ENCODE measurements around the gene NFYC.

Gene NFYC

DNA sequence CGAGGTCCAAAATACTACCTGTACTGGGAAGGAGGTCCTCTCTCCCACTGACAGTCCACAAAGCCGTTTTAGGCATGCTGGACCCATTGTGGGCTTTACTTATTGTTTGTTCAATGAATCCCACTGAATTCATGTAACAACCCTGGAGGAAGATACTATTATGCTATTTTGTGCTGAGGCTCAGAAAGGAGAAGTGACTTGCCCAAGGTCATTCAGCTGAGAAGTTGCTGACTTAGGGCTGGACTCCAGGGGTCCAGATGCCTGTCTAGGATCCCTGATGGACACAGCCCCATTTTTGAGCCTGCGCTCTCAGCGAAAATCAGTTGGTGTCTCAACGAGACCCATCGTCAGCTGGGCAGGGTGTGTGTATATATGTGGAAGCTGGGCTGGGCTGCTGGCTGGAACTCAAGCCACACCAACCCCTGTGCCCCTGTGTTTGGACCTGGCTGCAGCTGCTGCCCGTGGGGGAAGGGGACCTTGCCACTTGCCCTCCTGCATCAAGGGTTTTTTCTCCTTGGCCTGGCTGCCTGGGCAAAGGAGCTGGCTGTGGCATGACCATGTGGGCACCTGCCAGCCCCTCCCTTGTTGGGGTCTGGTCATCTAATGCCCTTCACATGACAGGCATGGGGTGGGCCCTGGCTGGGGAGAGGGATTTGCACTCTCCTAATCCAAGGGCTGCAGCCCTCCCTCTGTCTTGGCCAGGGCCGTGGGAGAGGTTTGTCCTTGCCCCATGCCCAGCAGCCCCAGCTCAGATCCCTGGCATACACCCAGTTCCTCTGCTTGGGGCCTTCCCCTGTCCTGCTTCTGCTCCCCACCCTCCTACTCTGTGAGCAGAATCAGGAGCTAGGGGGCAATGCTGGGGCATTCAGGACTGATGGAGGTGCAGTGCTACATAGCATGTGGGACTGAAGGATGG, 107.1 kb downstream of the NFYC start:
- no peak for DNase-seq

DNA sequence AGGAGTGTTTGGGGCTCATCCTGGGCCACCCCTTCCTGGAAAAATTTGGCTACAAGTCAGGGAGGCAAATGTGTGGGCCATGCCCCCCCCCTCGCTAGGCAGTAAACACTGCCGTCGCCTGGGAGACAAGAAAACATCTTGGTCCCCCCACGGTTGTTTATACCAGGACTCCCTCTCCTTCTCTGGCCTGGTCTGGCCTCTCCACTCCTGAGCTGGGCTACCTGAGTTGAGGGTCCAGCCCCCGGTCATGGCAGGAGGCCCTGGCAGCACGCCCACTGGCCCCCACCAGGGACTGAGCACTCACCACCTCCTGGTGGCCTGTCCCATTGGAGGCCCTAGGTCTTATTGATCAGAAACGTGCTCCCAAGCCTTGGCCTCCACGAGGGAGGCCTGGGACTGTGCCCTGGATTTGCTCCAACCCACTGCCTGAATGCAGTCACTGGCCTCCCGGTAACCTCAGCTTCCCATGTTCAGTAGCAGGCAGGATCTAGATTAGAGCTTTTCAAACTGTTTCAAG, 107.9 kb downstream of the NFYC start:
- no peak for DNase-seq

DNA sequence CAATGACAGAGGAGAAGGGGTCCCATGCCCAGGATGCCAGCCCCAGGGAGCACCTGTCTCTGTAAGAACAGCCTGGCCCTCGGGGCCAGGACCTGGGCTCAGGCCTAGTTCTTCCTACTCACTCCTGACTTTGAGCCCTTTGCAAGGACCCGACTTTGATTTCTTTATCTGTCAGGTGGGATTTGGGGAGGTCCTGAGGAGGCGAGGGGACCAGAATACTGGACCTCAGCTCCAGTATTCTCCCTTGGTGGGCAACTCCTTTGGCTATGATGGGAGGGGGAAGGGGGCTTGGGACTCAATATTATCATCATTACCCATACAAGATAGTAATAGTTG, 110.2 kb downstream of the NFYC start:
- DNase-seq = no peak

DNA sequence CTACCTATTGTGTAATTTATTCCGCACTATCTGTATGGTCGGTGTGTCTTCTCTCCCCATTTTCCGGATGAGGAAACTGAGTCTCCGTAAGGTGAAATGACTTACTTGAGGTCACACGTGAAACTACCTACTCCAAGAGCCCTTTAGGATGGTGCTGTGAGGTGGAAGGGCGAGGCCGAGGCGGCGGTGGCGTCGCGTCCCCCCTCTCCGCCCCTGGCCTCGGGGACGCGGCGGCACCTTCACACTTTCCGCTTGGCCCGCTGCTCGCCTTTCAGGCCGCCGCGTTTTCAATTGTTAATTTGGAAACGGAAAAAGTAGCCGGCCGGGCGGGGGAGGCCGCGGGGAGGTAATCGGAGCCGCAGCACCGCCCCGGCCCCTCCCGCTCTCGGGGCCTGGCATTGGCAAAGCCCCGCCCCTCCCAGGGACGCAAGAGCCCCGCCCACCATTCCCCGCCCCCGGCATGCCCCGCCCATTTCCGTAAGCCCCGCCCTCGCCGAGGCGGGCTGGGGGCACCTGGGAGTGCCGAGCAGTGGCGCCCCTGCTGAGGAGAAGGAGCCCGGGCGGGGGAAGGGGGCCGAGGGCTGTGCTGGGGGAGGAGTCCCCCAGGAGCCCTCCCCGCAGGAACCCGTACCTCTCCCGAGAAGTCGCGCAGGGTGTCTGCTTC, 110.7 kb downstream of the NFYC start:
- peak; percentile 80 to 83 for DNase-seq

DNA sequence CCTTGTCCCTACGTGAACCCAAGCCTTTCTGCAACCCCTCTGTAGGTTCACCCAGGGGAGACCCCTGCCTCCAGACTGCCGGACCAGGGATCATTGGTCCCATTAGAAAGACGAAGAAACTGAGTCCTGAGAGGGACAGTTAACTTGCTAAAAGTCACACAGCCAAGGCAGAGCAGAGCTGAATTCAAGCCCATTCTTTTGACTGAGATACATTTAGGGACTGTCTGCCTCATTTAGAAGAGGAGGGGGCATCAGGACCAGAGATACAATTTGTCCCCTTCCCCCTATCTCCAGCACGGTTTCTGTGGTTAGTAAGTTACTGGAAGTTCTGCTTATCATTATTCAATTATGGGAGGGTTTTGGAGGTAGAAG, 111.2 kb downstream of the NFYC start:
- no peak for DNase-seq

DNA sequence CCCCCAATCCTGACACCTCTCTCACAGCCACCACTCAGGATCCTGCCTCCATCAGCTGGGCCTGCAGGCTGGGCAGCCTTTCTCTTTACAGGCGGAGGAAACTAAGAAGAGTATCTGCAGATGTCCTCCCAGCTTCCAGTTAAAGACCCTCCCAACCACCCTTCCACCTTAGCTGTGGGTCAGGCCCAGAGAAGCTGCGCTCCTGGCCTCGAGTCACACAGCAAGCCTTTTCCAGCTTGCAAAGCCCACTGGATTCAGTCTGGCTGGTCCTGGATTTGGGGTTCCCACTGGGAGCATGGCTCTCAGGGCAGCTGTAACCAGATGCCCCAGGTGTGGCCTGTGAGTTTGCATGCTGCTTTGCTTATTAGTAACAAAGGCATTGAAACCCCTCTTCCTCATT, 111.9 kb downstream of the NFYC start:
- DNase-seq = no peak

DNA sequence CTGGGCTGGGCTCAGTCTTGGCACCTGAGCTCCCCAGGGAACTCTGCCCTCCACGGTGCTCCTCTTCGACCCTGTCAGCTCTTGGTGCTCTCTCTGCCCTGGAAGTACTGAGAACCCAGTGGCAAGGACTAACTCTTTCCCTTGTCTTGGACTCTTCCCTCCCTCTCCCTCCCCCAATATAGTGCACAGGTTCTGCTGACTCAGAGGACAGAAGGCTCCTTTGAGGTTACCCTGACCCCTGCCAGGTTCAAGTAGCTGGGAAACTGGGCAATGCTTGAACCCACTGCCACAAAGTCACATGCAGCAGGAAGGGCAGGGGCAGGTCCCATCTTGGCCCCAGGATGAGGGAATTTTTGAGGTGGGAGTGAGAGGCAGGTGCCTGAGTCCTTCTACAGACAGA, 112.4 kb downstream of the NFYC start:
- DNase-seq = no peak

DNA sequence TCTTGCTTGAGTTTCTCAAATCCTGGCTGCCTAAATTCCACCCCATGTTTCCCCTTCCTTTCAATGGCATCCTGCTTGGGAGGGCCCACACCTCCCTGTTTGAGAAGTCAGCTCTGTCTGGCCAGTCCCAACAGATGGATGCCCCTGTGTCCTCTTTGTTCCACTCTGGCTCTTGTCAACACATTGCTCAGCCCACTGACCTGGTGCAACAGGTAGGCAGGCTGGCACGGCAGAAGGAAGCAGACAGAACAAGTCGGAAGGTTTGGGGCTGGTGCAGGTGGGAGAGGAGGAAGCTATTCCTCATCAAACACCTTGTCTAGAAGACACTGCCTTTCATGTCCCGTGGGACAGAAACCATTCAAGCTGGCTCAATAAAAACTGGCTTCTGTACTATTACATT, 114.7 kb downstream of the NFYC start:
- no peak for DNase-seq

DNA sequence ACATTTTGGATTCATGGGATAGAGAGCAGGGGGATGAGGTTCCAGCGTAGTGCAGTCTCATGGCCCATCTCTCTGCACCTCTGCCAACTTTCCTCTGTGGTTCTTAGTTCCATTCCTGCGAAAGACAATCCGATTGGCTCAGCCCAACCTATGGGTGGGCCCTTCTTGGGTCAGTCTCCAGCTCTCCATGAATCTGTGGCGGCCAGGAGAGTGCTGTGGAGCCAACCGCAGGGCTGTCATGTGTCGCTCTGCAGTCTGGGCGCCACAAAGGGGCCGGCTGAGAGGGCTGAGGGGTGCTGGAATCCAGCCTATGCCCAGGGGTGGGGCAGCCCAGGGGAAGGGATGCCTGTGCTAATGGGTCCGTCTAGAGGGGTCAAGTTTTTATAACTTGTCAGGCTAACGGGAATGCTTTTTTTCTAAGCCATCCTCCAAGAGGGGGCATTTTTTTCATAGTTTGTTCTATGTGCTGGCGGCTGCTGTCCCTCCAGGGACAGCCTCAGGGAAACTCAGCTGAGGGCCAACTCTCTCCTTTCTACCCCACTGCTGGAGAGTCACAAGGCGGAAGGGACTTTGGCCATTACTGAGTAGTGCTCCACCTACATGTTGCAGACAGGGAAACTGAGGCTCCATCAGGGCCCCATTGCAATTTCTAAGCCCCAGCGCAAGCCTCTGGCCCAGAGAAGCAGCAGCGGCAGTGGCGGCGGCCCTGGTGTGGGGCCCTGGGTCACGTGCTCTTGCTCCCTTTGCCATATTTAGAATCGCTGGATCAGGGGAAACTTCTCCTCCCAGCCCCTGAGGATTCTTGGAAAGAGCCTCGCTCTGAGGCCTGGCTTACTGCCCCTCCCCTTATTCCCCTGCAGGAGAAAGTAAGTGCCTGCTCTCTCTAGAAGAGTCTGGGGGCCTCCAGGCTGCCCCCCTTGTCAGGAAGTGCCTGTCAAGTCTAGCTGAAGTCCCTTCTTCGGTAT, 115.5 kb downstream of the NFYC start:
- DNase-seq = no peak

DNA sequence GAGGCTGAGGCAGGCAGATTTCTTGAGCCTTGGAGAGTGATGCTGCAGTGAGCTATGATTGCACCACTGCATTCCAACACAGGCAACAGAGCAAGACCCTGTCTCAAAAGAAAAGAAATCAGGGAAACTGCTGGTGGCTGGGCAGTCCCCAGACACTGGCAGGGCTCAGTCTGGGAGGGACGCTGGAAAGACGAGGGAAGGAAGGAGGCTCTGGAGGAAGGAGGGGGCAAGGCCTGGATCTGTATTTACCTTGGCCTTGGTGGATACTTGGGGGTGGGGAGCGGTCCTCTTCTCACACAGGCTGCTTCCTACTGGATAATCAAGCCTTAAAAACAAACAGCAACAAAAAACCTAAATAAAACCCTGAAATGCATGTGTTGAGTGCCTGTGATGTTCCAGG, 116.5 kb downstream of the NFYC start:
- DNase-seq = no peak

DNA sequence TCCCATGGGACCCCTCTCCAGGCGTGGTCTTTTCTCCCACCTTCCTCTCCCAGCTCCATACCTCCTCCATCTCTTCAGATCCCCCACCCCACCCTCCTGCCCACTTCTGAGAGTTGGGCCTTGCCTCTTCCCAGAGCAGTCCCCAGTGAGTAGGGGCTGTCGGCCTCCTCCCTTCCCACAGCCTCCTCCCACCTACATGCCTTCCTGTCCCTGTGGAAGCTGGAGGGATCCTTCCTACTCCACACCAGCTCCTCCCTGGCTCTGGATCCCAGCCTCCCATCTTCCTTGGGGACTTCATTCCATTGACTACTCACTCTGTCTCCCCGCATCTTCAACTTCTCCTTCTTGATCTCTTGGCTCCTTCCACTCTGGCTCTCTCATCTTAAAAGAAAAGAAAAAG, 116.9 kb downstream of the NFYC start:
- DNase-seq = no peak

DNA sequence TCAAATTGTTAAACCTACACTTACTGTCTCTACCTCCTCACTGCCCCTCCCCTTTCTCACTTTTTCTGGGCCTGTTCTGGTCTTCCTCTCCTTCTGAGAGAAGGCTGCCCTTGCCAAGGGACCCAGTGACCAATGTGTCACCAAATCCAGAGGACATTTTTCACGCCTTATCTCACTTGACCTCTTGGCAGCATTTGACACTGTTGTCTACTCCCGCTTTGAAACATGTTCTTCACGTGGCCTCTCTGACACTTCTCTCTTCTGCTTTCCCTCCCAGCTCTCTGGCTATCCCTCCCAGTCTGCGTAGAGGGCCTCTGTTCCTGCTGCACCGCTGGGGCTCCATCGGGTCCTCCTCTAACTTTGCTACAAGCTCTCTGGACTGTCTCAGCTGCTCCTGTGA, 117.4 kb downstream of the NFYC start:
- no peak for DNase-seq

DNA sequence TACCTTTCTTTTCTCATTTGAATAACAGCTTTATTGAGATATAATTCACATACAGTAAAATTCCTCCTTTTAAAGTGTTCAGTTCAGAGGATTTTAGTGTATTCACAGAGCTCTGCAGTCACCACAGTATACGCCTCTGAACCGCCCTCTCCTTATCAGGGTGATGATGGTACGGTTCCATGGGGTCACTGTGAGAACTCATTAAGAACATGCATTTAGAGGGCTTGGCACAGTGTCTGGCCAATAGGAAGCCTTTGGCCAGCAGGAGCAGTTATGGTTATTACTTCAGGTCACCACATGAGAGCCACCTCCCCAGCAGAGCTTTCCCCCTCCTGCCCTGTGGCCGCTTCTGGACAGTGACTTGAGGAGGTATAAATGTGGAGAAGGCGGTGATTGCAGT, 119.4 kb downstream of the NFYC start:
- no peak for DNase-seq

DNA sequence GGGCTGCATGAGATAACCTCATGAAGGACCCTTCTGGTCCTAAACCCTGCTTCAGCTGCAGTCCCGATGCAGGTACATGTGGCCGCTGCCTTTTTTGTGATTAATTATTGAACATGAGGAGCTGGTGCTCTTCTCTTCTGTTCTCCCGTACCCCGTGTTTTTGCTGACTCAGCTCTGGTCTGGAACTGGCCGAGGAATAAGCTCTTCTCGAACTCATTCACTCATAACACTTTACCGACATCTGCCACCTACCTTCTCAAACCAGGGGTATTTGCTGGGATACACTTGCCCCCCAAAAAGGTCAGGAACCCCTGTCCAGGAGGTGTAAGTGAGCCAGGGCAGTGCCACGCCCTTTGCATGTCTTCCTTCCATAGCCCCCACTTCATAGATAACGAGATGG, 123.9 kb downstream of the NFYC start:
- DNase-seq = no peak

DNA sequence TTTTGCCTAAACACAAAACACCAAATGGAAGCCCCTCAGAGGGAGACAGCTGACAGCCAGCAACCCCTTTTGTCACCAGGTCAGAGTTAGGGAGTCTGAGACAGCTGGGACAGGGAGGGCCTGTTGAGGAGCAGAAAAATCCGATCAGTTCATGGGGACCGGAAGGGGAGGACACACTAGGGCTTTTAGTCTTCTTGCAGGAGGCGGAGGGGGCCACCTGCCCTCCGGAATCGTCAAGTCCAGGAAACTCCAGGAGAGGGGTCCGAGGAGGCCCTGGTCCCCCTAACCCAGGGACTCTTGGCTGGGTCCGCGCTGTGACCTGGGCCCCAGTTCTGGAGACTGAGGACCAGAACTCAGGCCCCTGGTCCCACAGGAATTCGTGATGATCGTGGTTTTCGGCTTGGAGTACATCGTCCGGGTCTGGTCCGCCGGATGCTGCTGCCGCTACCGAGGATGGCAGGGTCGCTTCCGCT, 126.3 kb downstream of the NFYC start:
- DNase-seq = no peak

DNA sequence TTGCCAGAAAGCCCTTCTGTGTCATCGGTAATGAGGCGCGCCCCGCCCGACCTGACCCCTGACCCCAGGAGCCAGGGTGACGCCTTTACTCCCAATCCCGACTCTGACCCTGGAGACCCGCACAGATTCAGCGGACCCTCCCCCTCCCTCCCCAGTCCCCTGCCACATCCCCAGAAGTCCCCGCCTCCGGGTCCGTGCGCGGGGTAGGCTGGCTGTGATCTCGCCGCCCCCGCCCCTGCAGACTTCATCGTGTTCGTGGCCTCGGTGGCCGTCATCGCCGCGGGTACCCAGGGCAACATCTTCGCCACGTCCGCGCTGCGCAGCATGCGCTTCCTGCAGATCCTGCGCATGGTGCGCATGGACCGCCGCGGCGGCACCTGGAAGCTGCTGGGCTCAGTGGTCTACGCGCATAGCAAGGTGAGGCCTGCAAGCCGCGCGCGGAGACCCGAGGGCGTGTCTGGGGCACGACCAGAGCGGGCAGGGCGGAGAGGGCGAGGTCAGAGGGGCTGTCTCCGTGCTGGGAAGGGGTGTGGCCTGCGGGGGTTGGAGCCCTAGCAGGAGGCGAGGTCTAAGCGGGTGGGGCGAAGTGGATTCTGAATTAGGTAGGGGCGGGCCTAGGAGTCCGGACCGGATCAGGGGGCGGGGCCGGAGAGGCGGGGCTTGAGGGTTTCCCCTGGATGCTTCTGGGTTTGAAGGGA, 126.9 kb downstream of the NFYC start:
- peak; percentile 79 to 82 for DNase-seq

DNA sequence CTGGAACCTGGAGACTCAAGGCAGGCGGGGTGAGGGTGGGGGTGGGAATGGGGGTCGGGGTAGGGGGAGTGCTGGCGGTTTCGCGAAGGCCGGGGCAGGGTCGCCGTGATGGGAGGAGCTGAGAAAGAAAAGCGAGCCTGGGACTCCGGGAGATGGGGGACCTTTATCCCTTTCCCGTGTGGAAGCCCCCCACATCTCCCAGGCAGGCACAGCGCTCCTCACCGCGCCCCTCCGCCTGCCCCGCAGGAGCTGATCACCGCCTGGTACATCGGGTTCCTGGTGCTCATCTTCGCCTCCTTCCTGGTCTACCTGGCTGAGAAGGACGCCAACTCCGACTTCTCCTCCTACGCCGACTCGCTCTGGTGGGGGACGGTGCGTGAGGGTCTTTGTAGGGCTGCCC, 127.6 kb downstream of the NFYC start:
- no peak for DNase-seq

DNA sequence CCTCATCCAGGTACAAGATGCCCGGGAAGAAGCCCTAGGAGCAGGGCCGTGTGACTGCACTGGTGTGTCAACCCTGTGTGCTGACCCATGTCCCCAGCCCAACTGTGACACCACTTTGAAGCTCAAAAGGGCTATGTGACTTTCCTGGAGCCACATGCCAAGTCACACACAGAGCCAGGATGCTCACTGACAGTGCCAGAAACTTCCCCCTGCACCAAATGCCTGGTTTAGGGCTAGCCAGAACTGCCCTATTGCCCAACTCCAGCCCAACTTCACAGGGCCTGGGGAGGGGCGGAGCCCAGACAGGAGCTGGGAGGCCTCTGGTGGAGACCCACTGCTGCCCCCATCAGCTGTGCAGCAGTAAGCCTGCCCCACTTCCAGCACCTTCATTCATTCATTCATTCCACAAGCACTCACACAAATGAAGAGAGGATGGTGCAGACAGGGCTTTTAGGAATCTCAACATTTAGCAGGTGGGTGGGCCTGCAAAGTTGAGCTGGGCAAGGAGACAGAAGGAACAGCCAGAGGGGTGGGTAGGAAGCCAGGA, 128.8 kb downstream of the NFYC start:
- no peak for DNase-seq
